Trophoblast cell (in vitro differentiated cells and primary cell): Measurements from ENCODE around the gene DNAJB4.

Experiments used
- DNase-seq, 2 donors: peaks; one replicate each; pipeline ENCODE4 v3.0.0-alpha.2; 2016
- H2AFZ ChIP-seq: 2 replicates; pipeline ENCODE4 v1.6.1; 2013; ENCODE audit warnings: low read length, moderate library complexity, mild to moderate bottlenecking; ENCODE audit not compliant: insufficient read depth, poor library complexity
- H2AK5ac ChIP-seq: 2 replicates; pipeline ENCODE4 v1.6.1; 2013; ENCODE audit warnings: mild to moderate bottlenecking, low read length
- H2BK120ac ChIP-seq: 2 replicates; pipeline ENCODE4 v1.6.1; 2013; ENCODE audit warnings: low read length, mild to moderate bottlenecking, moderate library complexity; ENCODE audit not compliant: insufficient read depth, poor library complexity
- H2BK12ac ChIP-seq: 2 replicates; pipeline ENCODE4 v1.6.1; 2013; ENCODE audit warnings: mild to moderate bottlenecking, low read length, moderate library complexity
- H2BK5ac ChIP-seq: 2 replicates; pipeline ENCODE4 v1.6.1; 2013; ENCODE audit warnings: low read length, low read depth, moderate library complexity, mild to moderate bottlenecking; ENCODE audit not compliant: poor library complexity
- H3K14ac ChIP-seq: 2 replicates; pipeline ENCODE4 v1.6.1; 2013; ENCODE audit warnings: mild to moderate bottlenecking, low read length
- H3K18ac ChIP-seq: 2 replicates; pipeline ENCODE4 v1.6.1; 2013; ENCODE audit warnings: mild to moderate bottlenecking, low read length
- H3K23ac ChIP-seq: 2 replicates; pipeline ENCODE4 v1.6.1; 2013; ENCODE audit warnings: low read length
- H3K27ac ChIP-seq: 2 replicates; pipeline ENCODE4 v1.5.1; 2013; ENCODE audit warnings: low read depth, mild to moderate bottlenecking, inconsistent platforms, low read length, moderate library complexity
- H3K27me3 ChIP-seq: 2 replicates; pipeline ENCODE4 v1.6.1; 2013; ENCODE audit warnings: inconsistent platforms, mild to moderate bottlenecking, low read length, moderate library complexity; ENCODE audit not compliant: insufficient read depth
- H3K36me3 ChIP-seq, 2 experiments: 1 replicate in 1 of 2; 2 replicates in 1 of 2; pipeline ENCODE4 v1.6.1; 2013; ENCODE audit warnings: low read length in 2 of 2, mild to moderate bottlenecking in 2 of 2, moderate library complexity in 1 of 2; ENCODE audit not compliant: insufficient read depth in 2 of 2, control insufficient read depth in 1 of 2
- H3K4ac ChIP-seq: 2 replicates; pipeline ENCODE4 v1.6.1; 2013; ENCODE audit warnings: low read depth, mild to moderate bottlenecking, low read length, moderate library complexity
- H3K4me1 ChIP-seq, 2 experiments: 1 replicate in 1 of 2; 2 replicates in 1 of 2; pipeline ENCODE4 v1.6.1; 2013; ENCODE audit warnings: low read length in 2 of 2, mild to moderate bottlenecking in 2 of 2, moderate library complexity in 1 of 2; ENCODE audit not compliant: insufficient read depth in 2 of 2, control insufficient read depth in 1 of 2
- H3K4me2 ChIP-seq: 2 replicates; pipeline ENCODE4 v1.6.1; 2013; ENCODE audit warnings: inconsistent platforms, mild to moderate bottlenecking, low read length, moderate library complexity
- H3K4me3 ChIP-seq: 2 replicates; pipeline ENCODE4 v1.5.1; 2013; ENCODE audit warnings: mild to moderate bottlenecking, low read depth, low read length, inconsistent platforms
- H3K79me1 ChIP-seq: one replicate; pipeline ENCODE4 v1.6.1; 2013; ENCODE audit warnings: low read length
- H3K79me2 ChIP-seq: 2 replicates; pipeline ENCODE4 v1.6.1; 2013; ENCODE audit warnings: low read length, mild to moderate bottlenecking; ENCODE audit not compliant: control insufficient read depth, insufficient read depth, poor library complexity
- H3K9ac ChIP-seq: 2 replicates; pipeline ENCODE4 v1.6.1; 2013; ENCODE audit warnings: mild to moderate bottlenecking, low read length
- H3K9me3 ChIP-seq: 2 replicates; pipeline ENCODE4 v1.6.1; 2013; ENCODE audit warnings: low read depth, mild to moderate bottlenecking, control low read depth, inconsistent platforms, low read length; ENCODE audit not compliant: insufficient read depth
- H4K12ac ChIP-seq: 2 replicates; pipeline ENCODE4 v1.6.1; 2013; ENCODE audit warnings: low read depth, mild to moderate bottlenecking, low read length, moderate library complexity
- H4K8ac ChIP-seq: 2 replicates; pipeline ENCODE4 v1.6.1; 2013; ENCODE audit warnings: low read depth, mild to moderate bottlenecking, low read length, moderate library complexity
- H4K91ac ChIP-seq: one replicate; pipeline ENCODE4 v1.6.1; 2013; ENCODE audit warnings: low read depth, mild to moderate bottlenecking, low read length, moderate library complexity
- WGBS: extraction: QIAGEN DNeasy Blood & Tissue Kit; methylation state at CpG from one replicate; pipeline ENCODE4 v1.1.7; 2013; ENCODE audit warnings: missing lambda C conversion rate; ENCODE audit not compliant: insufficient read length, insufficient coverage; ENCODE audit errors: extremely low coverage; 5-methylcytosine and 5-hydroxymethylcytosine counted together

The DNAJB4 gene

GRCh38 chr1:78005448-78005722 lies 646 bp downstream of the DNAJB4 start:
- H3K79me1 ChIP-seq = no peaks in the 10 kb centered on the region
- H3K9ac ChIP-seq = no peak overlapping the region
- H3K4me1 ChIP-seq = no peaks in the 10 kb centered on the region
- H3K27ac ChIP-seq = no peak overlapping the region
- H2BK12ac ChIP-seq = no peak overlapping the region
- H4K12ac ChIP-seq = no peak overlapping the region
- no peak overlapping the region for H3K18ac ChIP-seq
- no peaks in the 10 kb centered on the region for H3K9me3 ChIP-seq
- H4K8ac ChIP-seq = no peak overlapping the region
- no peak overlapping the region for H3K4me3 ChIP-seq
- H2AK5ac ChIP-seq = no peak overlapping the region
- no peak overlapping the region for H4K91ac ChIP-seq
- H3K27me3 ChIP-seq = no peaks in the 10 kb centered on the region
- no peak overlapping the region for H3K4me2 ChIP-seq
- H3K4ac ChIP-seq = no peak overlapping the region
- H3K23ac ChIP-seq = no peak overlapping the region
- no peak overlapping the region for H2BK5ac ChIP-seq
- H2BK120ac ChIP-seq = no peak overlapping the region
- no peak overlapping the region for H3K14ac ChIP-seq
- no CpG with 5 or more reads among the region's 1 CpG for WGBS
- no peaks in the 10 kb centered on the region for H3K36me3 ChIP-seq
- no peak overlapping the region for H2AFZ ChIP-seq
- H3K79me2 ChIP-seq = no peaks in the 10 kb centered on the region
- no peak for DNase-seq

- Histone ChIP-seq H3K79me1 (no peaks in the 10 kb centered on the region), H3K79me2 (no peaks in the 10 kb centered on the region), H3K14ac (no peak overlapping the region), H3K27ac (no peak overlapping the region), H3K36me3 (no peaks in the 10 kb centered on the region), H2BK5ac (no peak overlapping the region), H3K4ac (no peak overlapping the region), H3K9ac (no peak overlapping the region), H2BK120ac (no peak overlapping the region), H3K18ac (no peak overlapping the region), H3K23ac (no peak overlapping the region), H4K91ac (no peak overlapping the region), H3K27me3 (no peaks in the 10 kb centered on the region), H2BK12ac (no peak overlapping the region), H2AFZ (no peak overlapping the region), H4K12ac (no peak overlapping the region), H4K8ac (no peak overlapping the region), H3K4me2 (peak overlapping the region; percentile 38), H3K9me3 (no peaks in the 10 kb centered on the region), H3K4me1 (no peaks in the 10 kb centered on the region), H3K4me3 (no peak overlapping the region), H2AK5ac (no peak overlapping the region)
- WGBS = no CpG with 5 or more reads among the region's 1 CpG
- peak; percentile 13 to 75 for DNase-seq
Measured at GRCh38 chr1:78005755-78006154, 1.0 kb downstream of the DNAJB4 start.

GRCh38 chr1:78006521-78006920 lies 1.8 kb downstream of the DNAJB4 start:
- no peak overlapping the region for H2BK12ac ChIP-seq
- no peak overlapping the region for H2AFZ ChIP-seq
- DNase-seq = peak in 1 of 2 donors; percentile 15
- H4K12ac ChIP-seq = no peak overlapping the region
- H3K4ac ChIP-seq = no peak overlapping the region
- H3K4me3 ChIP-seq = no peak overlapping the region
- no peak overlapping the region for H4K8ac ChIP-seq
- no peak overlapping the region for H3K27ac ChIP-seq
- no peak overlapping the region for H3K23ac ChIP-seq
- H3K79me2 ChIP-seq = no peaks in the 10 kb centered on the region
- no peak overlapping the region for H3K9ac ChIP-seq
- H3K27me3 ChIP-seq = no peaks in the 10 kb centered on the region
- H3K14ac ChIP-seq = no peak overlapping the region
- H3K79me1 ChIP-seq = no peaks in the 10 kb centered on the region
- no peaks in the 10 kb centered on the region for H3K36me3 ChIP-seq
- no peak overlapping the region for H2BK5ac ChIP-seq
- H3K4me1 ChIP-seq = no peaks in the 10 kb centered on the region
- no peaks in the 10 kb centered on the region for H3K9me3 ChIP-seq
- no peak overlapping the region for H3K4me2 ChIP-seq
- H2BK120ac ChIP-seq = no peak overlapping the region
- no peak overlapping the region for H2AK5ac ChIP-seq
- no peak overlapping the region for H3K18ac ChIP-seq
- no peak overlapping the region for H4K91ac ChIP-seq

GRCh38 chr1:78007677-78008341 lies 3.1 kb downstream of the DNAJB4 start:
- no peak overlapping the region for H2AK5ac ChIP-seq
- no peaks in the 10 kb centered on the region for H3K4me1 ChIP-seq
- DNase-seq = no peak
- WGBS = no CpG with 5 or more reads among the region's 4 CpGs
- no peak overlapping the region for H3K4ac ChIP-seq
- H2BK12ac ChIP-seq = no peak overlapping the region
- no peak overlapping the region for H3K18ac ChIP-seq
- no peaks in the 10 kb centered on the region for H3K9me3 ChIP-seq
- H2AFZ ChIP-seq = no peak overlapping the region
- H3K23ac ChIP-seq = no peak overlapping the region
- H3K27me3 ChIP-seq = no peaks in the 10 kb centered on the region
- H3K4me3 ChIP-seq = no peak overlapping the region
- H3K27ac ChIP-seq = no peak overlapping the region
- H4K12ac ChIP-seq = no peak overlapping the region
- no peak overlapping the region for H2BK120ac ChIP-seq
- no peak overlapping the region for H3K4me2 ChIP-seq
- no peak overlapping the region for H4K91ac ChIP-seq
- H3K79me2 ChIP-seq = no peaks in the 10 kb centered on the region
- H2BK5ac ChIP-seq = no peak overlapping the region
- no peak overlapping the region for H4K8ac ChIP-seq
- H3K79me1 ChIP-seq = no peaks in the 10 kb centered on the region
- no peak overlapping the region for H3K14ac ChIP-seq
- H3K9ac ChIP-seq = no peak overlapping the region
- no peaks in the 10 kb centered on the region for H3K36me3 ChIP-seq
